Natural killer cell (primary cell): ENCODE data around the gene GAPDH. TPM values are rescaled to one million over a fixed set of nuclear protein-coding genes. Genes with fewer than 3 reads are reported as not detected.

Source experiments
- ATAC-seq, 3 donors: fragments of 150-1000 bp in 2 of 3; fragments of 200-7000 bp in 1 of 3; cut with Tn5 transposase; 1 replicate in 1 of 3; 2 replicates in 2 of 3; pipeline ENCODE4 v1.10.0; 2021; ENCODE audit warnings: mild to moderate bottlenecking in 2 of 3, moderate library complexity in 2 of 3
- DNase-seq, 2 donors: peaks; one replicate each; pipeline versions ENCODE4 v3.0.0 to v3.0.0-alpha.2; 2013 to 2021; ENCODE audit warnings: mixed read lengths in 1 of 2
- H3K27ac ChIP-seq: one replicate; pipeline ENCODE4 v1.5.1; 2013; ENCODE audit warnings: mild to moderate bottlenecking, low read length
- H3K27me3 ChIP-seq: one replicate; pipeline ENCODE4 v1.6.1; 2013; ENCODE audit warnings: low read length; ENCODE audit not compliant: control insufficient read depth, insufficient read depth
- H3K36me3 ChIP-seq: one replicate; pipeline ENCODE4 v1.6.1; 2013; ENCODE audit warnings: low read length; ENCODE audit not compliant: control insufficient read depth, insufficient read depth
- H3K4me1 ChIP-seq: one replicate; pipeline ENCODE4 v1.6.1; 2013; ENCODE audit warnings: low read length; ENCODE audit not compliant: control insufficient read depth, insufficient read depth
- H3K4me3 ChIP-seq: one replicate; pipeline ENCODE4 v1.5.1; 2013; ENCODE audit warnings: low read length
- H3K9me3 ChIP-seq: one replicate; pipeline ENCODE4 v1.6.1; 2013; ENCODE audit warnings: low read length; ENCODE audit not compliant: control insufficient read depth, insufficient read depth
- H3K27ac Mint-ChIP-seq, 2 donors: one replicate each; pipeline ENCODE4 v1.8.0; 2022; ENCODE audit warnings: mild to moderate bottlenecking in 2 of 2, mixed read lengths in 2 of 2, moderate library complexity in 1 of 2
- H3K27me3 Mint-ChIP-seq, 2 donors: one replicate each; pipeline ENCODE4 v1.8.0; 2022; ENCODE audit warnings: low read depth in 2 of 2, mixed read lengths in 2 of 2
- H3K36me3 Mint-ChIP-seq: one replicate; pipeline ENCODE4 v1.8.0; 2022; ENCODE audit warnings: mixed read lengths
- H3K4me1 Mint-ChIP-seq, 2 donors: one replicate each; pipeline ENCODE4 v1.8.0; 2022; ENCODE audit warnings: mixed read lengths in 2 of 2
- H3K4me3 Mint-ChIP-seq: one replicate; pipeline ENCODE4 v1.8.0; 2022; ENCODE audit warnings: mild to moderate bottlenecking, moderate library complexity, mixed read lengths
- H3K9me3 Mint-ChIP-seq, 2 donors: one replicate each; pipeline ENCODE4 v1.8.0; 2022; ENCODE audit warnings: mixed read lengths in 2 of 2
- WGBS: methylation state at CpG from one replicate; pipeline ENCODE4 v1.1.7; 2013; ENCODE audit warnings: missing lambda C conversion rate; ENCODE audit not compliant: insufficient coverage; 5-methylcytosine and 5-hydroxymethylcytosine counted together
- intact Hi-C: fragments of 100-400 bp; cut with micrococcal nuclease; formaldehyde crosslinking; loops from one replicate; pipeline ENCODE4 v1.14.2; 2022
- total RNA-seq, 4 donors: library from RNA; stranded (reverse); fragments of 120-200 nt in 1 of 4; gene quantifications; one replicate each; pipeline versions ENCODE4 v1.2.3 to v1.2.4, GENCODE V29; 2013 to 2022
- TF ChIP-seq, protein P1 (sequence below): fragments of 200-600 bp; IDR thresholded peaks from one replicate; pipeline ENCODE4 v1.8.0; 2022; ENCODE audit warnings: antibody characterized with exemption

GAPDH gene
- total RNA-seq, 3 donors from 2014 or later (not counting 1 experiment from before 2014, with no cell fraction given), result 606 to 729 (median 642) TPM

DNA sequence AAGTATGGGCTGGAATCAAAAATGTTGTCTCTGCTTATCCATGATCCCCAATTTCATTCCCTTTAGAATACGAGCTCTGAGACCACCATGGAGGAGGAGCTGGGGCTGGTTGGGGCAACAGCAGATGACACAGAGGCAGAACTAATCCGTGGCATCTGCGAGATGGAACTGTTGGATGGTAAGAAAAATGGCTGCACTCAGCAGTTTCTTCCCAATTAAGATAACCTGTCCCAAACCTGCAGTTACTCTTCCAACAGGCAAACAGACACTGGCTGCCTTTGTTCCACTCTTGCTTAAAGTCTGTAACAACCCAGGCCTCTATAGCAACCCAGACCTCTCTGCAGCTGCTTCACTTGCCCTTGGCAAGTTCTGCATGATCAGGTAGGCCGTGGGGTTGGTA is 6.6 kb upstream of the GAPDH start:
- peaks cover 5 to 9% of the 10 kb centered on the region in 2 donors for H3K4me1 Mint-ChIP-seq
- no peaks in the 10 kb centered on the region for H3K27me3 ChIP-seq
- H3K9me3 Mint-ChIP-seq, result no peaks in the 10 kb centered on the region
- H3K27me3 Mint-ChIP-seq, result no peaks in the 10 kb centered on the region
- 100% methylated on average over 4 of the region's 4 CpGs for WGBS
- peaks cover 82% of the 10 kb centered on the region for H3K36me3 ChIP-seq
- no peak overlapping the region for H3K27ac Mint-ChIP-seq
- no peak overlapping the region for H3K4me3 Mint-ChIP-seq
- peaks cover 9% of the 10 kb centered on the region for H3K4me1 ChIP-seq
- DNase-seq (no peak), ATAC-seq (no peak)
- intact Hi-C loops, result no loop called here
- TF ChIP-seq, protein P1, sequence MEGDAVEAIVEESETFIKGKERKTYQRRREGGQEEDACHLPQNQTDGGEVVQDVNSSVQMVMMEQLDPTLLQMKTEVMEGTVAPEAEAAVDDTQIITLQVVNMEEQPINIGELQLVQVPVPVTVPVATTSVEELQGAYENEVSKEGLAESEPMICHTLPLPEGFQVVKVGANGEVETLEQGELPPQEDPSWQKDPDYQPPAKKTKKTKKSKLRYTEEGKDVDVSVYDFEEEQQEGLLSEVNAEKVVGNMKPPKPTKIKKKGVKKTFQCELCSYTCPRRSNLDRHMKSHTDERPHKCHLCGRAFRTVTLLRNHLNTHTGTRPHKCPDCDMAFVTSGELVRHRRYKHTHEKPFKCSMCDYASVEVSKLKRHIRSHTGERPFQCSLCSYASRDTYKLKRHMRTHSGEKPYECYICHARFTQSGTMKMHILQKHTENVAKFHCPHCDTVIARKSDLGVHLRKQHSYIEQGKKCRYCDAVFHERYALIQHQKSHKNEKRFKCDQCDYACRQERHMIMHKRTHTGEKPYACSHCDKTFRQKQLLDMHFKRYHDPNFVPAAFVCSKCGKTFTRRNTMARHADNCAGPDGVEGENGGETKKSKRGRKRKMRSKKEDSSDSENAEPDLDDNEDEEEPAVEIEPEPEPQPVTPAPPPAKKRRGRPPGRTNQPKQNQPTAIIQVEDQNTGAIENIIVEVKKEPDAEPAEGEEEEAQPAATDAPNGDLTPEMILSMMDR, result no peak
- no peak overlapping the region for H3K4me3 ChIP-seq
- peaks cover 18% of the 10 kb centered on the region for H3K36me3 Mint-ChIP-seq
- no peak overlapping the region for H3K27ac ChIP-seq
- no peaks in the 10 kb centered on the region for H3K9me3 ChIP-seq

DNA sequence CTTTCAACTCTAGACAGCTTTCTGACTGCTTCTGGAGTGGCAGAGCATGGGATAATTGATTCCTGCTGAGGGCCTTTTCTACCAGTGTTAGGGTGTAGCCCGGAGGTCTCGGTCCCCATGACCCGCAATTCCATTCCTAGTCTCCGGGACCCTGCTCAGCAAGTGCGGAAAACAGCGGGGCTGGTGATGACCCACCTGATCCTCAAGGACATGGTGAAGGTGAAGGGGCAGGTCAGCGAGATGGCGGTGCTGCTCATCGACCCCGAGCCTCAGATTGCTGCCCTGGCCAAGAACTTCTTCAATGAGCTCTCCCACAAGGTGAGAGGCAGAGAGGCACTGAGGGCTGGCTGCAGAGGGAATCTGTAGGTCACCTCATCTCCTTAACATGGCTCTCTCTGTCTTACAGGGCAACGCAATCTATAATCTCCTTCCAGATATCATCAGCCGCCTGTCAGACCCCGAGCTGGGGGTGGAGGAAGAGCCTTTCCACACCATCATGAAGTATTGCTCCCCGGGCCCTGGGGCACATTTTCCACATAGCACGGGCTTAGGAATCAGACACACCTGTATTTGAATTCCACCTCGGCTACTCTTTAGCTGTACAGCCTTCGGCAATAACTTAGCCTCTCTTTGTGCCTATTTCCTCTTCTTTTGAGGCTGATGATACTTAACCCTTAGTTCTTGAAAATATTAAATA is 5.6 kb upstream of the GAPDH start:
- peaks cover 12 to 18% of the 10 kb centered on the region in 2 donors for H3K4me1 Mint-ChIP-seq
- no peaks in the 10 kb centered on the region for H3K27me3 Mint-ChIP-seq
- no peaks in the 10 kb centered on the region for H3K9me3 ChIP-seq
- DNase-seq (no peak), ATAC-seq (no peak)
- no peaks in the 10 kb centered on the region for H3K9me3 Mint-ChIP-seq
- H3K4me1 ChIP-seq, result peaks cover 19% of the 10 kb centered on the region
- no peak overlapping the region for H3K4me3 ChIP-seq
- no peak overlapping the region for H3K27ac ChIP-seq
- H3K27me3 ChIP-seq, result no peaks in the 10 kb centered on the region
- H3K36me3 Mint-ChIP-seq, result peaks cover 17% of the 10 kb centered on the region
- H3K36me3 ChIP-seq, result peaks cover 72% of the 10 kb centered on the region
- H3K27ac Mint-ChIP-seq, result no peak overlapping the region
- WGBS, result 91% methylated on average over 17 of the region's 17 CpGs
- no peak overlapping the region for H3K4me3 Mint-ChIP-seq
- TF ChIP-seq, protein P1, result no peak
- intact Hi-C loops, result no loop called here

DNA sequence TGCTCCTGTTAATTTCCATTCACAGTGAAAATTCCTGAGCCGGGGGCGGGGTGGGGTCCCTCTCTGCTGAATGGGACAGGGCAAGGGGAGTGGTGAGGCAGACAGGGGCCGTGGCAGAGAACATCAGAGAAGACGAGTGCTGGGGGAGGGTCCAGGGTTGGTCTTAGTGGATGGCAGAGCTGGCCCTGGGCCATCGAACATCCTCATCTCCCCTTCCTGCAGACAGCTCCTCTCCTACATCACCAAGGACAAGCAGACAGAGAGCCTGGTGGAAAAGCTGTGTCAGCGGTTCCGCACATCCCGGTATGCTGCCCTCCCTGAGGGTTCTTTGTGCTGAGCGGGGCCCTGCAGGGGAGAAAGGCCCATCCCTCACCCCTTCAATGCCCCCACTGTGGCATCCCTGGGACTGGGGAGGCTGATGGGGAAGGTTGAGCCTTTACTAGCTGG is 5.0 kb upstream of the GAPDH start:
- Histone ChIP-seq H3K9me3 (no peaks in the 10 kb centered on the region), H3K27me3 (no peaks in the 10 kb centered on the region), H3K4me1 (peaks cover 24% of the 10 kb centered on the region), H3K36me3 (peaks cover 66% of the 10 kb centered on the region), H3K4me3 (no peak overlapping the region), H3K27ac (no peak overlapping the region)
- Mint-ChIP-seq H3K36me3 (peaks cover 11% of the 10 kb centered on the region), H3K9me3 (no peaks in the 10 kb centered on the region), H3K27me3 (no peaks in the 10 kb centered on the region), H3K4me3 (no peak overlapping the region), H3K27ac (no peak overlapping the region), H3K4me1 (peaks cover 17 to 24% of the 10 kb centered on the region in 2 donors)
- ATAC-seq (no peak), DNase-seq (no peak)
- WGBS, result 97% methylated on average over 8 of the region's 9 CpGs
- intact Hi-C loops, result no loop called here
- TF ChIP-seq, protein P1, result no peak
